ENCODE data around the gene MAN1B1.
"Not testable (repeated sequence)": the region's sequence is repeated elsewhere in the genome, so short reads cannot be mapped to it uniquely, and the experiment has no call there.

DNA sequence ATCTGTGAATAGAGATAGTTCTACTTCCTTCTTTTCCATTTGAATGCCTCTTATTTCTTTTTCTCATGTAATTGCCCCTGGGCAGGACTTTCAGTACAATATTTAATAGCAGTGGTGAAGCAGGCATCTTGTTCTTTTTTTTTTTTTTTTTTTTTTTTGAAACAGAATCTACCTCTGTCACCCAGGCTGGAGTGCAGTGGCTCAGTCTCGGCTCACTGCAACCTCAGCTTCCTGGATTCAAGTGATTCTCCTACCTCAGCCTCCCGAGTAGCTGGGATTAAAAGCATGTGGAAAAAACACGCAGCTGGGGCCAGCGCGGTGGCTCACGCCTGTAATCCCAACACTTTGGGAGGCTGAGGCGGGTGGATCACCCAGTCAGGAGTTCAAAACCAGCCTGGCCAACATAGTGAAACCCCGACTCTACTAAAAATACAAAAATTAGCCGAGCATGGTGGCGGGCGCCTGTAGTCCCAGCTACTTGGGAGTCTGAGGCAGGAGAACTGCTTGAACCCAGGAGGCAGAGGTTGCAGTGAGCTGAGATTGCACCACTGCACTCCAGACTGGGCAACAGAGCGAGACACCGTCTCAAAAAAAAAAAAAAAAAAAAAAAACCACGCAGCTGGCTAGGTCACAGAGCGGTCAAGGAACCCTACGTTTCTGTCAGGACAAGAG lies 36.1 kb downstream of the MAN1B1 start:
- TF ChIP-seq, protein P1, sequence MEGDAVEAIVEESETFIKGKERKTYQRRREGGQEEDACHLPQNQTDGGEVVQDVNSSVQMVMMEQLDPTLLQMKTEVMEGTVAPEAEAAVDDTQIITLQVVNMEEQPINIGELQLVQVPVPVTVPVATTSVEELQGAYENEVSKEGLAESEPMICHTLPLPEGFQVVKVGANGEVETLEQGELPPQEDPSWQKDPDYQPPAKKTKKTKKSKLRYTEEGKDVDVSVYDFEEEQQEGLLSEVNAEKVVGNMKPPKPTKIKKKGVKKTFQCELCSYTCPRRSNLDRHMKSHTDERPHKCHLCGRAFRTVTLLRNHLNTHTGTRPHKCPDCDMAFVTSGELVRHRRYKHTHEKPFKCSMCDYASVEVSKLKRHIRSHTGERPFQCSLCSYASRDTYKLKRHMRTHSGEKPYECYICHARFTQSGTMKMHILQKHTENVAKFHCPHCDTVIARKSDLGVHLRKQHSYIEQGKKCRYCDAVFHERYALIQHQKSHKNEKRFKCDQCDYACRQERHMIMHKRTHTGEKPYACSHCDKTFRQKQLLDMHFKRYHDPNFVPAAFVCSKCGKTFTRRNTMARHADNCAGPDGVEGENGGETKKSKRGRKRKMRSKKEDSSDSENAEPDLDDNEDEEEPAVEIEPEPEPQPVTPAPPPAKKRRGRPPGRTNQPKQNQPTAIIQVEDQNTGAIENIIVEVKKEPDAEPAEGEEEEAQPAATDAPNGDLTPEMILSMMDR (IDR thresholded peaks at IDR 0.05), result not testable (repeated sequence)
- not testable (repeated sequence) for TF ChIP-seq EP300 (IDR thresholded peaks at IDR 0.05)
